GM13977 (cell line): ENCODE results near the gene IGF1R.

ENCODE experiments used
- DNase-seq: peaks from one replicate; pipeline ENCODE4 v3.0.0; 2012; ENCODE audit warnings: low spot score
- in situ Hi-C: fragments of 300-500 bp; cut with MboI; formaldehyde crosslinking; loops from one replicate; pipeline ENCODE4 v1.12.0; 2022; ENCODE audit warnings: low sequenced_read_pairs, low pct_unique_long_range_greater_than_20kb, mixed read lengths, inconsistent platforms; ENCODE audit not compliant: unreplicated experiment
- TF ChIP-seq, protein P1 (sequence below): IDR thresholded peaks from 2 replicates; pipeline ENCODE4 v1.5.1; 2012; ENCODE audit warnings: mild to moderate bottlenecking, control low read depth; ENCODE audit not compliant: insufficient read depth; ENCODE audit errors: extremely low read depth, missing control alignments

Gene IGF1R

DNA sequence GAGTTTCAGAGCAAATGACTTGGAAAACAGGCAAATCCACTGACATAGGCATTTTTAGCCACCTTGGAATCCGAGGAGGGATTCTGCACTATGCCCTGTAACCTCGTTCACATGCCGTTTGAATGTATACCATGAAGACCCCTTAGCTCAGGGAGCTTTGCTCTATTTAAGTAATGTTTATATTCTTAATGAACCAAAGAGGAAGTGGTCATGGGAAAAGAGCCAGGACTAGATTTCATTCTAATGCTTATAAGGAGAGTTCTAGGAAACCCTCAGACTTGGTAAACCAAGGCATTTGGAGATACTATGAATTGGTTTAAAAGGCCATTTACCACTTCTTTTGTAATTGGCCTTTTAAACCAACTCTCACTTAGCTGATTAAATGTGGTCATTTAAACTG, 178.9 kb downstream of the IGF1R start:
- DNase-seq = no peak
- TF ChIP-seq, protein P1, sequence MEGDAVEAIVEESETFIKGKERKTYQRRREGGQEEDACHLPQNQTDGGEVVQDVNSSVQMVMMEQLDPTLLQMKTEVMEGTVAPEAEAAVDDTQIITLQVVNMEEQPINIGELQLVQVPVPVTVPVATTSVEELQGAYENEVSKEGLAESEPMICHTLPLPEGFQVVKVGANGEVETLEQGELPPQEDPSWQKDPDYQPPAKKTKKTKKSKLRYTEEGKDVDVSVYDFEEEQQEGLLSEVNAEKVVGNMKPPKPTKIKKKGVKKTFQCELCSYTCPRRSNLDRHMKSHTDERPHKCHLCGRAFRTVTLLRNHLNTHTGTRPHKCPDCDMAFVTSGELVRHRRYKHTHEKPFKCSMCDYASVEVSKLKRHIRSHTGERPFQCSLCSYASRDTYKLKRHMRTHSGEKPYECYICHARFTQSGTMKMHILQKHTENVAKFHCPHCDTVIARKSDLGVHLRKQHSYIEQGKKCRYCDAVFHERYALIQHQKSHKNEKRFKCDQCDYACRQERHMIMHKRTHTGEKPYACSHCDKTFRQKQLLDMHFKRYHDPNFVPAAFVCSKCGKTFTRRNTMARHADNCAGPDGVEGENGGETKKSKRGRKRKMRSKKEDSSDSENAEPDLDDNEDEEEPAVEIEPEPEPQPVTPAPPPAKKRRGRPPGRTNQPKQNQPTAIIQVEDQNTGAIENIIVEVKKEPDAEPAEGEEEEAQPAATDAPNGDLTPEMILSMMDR = no peak
- in situ Hi-C loops = no loop called here

DNA sequence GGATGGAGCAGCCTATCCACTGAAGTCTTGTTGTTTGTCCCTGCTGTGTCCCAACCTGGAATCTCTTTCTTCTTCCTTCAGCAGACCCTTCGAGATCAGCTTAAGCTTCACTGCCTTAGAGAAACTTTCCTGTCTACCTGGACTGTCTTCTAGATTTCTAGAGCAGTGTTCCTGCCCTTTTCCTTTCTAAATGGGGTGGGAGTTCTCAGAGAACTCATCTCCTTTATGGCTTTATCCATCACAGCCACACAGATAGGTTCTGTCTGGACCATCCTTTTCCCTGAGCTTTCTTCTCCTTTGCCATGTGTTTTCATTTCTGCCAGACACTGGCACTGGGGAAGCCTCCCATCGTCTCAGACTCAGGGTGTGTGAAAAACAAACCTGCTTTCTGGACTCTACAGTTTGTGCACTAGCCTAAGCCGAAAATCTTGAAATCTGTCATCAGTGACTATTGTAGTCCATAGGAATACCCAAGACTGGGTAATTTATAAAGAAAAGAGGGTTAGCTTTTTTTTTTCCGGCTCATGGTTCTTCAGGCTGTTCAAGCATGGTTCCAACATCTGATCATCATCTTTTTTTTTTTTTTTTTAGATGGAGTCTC, 181.8 kb downstream of the IGF1R start:
- in situ Hi-C loops = no loop called here
- TF ChIP-seq, protein P1 = no peak
- DNase-seq = no peak

DNA sequence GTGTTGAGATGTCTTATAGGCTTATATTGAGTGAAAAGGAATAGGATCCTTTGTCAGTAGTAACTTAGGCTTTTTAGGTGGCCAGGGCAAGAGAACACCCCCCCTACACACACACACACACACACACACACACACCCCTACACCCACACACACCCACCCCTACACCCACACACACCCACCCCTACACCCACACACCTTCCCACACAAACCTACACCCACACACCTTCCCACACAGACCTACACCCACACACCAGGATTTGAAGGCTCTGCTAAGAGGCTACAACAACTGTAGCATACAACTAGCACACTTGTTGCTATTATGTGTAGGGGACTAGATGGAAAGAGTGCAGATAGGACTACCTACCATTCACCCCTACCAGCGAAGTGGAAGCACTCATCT, 186.6 kb downstream of the IGF1R start:
- no peak for DNase-seq
- TF ChIP-seq, protein P1 = no peak
- in situ Hi-C loops = no loop called here

DNA sequence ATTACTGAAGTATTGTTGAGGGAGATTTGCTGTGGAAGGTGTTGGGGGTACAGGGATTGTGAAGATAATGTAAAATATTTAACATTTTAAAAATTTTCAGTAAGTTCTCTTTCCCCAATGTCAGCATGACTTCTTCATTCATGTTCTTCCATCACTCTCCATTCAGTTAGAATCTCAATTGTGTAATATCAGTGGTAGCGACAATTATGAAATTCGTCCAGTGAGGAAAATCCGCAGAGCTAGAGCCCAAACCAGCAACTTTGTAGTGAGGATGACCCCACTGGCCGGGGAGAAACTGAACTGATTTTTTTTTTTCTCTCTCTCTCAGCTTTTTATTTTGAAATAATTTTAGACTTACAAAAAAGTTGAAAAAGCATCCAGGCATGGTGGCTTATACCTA, 187.5 kb downstream of the IGF1R start:
- no peak for DNase-seq
- in situ Hi-C loops = no loop called here
- TF ChIP-seq, protein P1 = no peak

DNA sequence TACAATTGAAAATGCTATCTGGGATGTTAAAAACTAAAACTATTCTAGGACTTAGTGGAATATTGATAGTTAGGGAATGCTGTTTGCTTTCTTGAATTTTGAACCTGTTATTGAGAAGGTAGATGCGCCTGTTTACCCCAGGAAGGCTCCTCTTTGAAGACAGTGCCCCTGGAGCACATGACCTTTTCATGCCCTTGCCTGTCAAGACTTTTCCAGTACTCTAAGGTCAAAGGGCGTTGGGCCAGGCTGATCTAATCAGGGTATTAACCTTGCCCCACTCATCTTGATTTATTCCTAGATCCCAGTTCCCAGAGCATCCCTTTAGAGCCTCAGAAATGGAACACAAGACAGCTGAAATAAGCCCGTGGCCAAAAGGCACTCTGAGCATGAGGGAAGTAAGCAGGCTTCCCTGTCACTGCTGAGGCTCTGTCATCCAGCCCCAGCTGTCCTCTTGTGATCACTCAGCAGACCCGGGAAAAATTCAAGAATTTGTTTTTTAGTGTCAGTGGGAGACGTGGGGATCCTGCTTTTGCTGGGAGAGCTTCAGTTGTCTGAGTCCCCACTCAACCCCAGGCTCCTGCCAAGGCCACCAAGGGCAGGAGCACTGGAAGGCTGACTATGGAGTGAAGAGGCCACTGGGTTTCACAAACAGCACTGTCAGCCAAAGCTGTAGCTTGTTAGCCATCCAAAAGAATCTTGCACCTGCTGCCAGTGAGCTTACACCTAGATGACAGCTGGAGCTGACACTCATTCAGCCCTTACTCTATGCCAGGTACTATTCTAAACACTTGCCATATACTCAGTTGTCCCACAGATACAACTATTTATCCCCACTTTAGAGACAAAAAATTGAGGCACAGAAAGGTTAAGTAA, 190.3 kb downstream of the IGF1R start:
- no peak for DNase-seq
- TF ChIP-seq, protein P1 = no peak
- in situ Hi-C loops = no loop called here

DNA sequence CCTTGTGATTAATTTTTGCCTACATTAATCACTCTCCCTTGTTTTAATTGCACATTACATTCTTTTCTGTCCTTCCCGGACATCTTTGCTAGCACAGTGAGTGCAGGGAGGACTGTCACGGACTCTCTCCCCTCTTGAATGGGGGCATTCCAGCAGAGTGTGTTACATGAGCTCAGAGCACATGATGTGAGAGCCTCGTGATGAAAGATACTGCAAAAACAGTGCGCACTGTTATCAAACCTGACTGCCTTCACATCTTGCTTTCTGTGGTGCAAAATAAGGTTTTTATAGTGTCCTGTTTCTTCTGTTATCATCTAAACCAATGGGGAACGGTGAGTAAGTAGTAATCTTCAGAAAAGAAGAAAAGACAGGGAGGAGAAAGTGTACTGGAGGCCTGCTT, 191.7 kb downstream of the IGF1R start:
- DNase-seq = no peak
- TF ChIP-seq, protein P1 = no peak
- in situ Hi-C loops = no loop called here
